Measurements from ENCODE around the gene GPR39.

DNA sequence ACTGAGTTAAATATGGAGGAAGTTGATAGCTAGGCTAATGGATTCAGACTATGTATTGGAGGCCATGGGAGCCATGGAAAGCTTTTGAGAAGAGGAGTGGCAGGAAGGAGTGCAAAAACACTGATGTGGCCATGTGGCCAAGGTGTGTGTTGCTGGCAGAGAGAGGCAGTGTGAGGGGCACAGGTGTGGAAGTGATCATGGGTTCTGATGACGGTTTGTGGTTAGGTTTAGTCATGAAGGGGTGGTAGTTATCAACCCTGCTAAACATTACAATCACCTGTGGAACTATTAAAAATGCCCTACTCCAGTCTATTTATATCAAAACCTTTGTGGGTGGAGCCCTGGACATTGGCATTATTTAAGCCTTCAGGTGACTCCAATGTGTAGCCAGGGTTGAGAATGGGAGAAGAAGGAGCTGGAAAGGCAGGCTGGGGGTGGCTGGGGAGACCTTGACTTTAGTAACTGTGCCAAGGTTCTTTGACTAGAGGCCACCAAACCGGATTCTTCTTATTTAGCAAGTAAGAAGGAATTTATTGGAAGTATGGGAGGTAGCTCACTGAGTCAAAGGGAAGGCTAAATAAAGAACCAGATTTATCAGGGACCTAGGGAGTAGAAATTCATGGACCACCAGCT is 13.5 kb downstream of the GPR39 start:
- TF ChIP-seq CTCF (IDR thresholded peaks at IDR 0.05; ENCODE audit: low read depth, low read length, poor library complexity, severe bottlenecking) (no peak), EZH2phosphoT487 (IDR thresholded peaks at IDR 0.05; ENCODE audit: borderline replicate concordance, low read length) (no peak)
